ENCODE measurements around the gene FAM170A.

The FAM170A gene

DNA sequence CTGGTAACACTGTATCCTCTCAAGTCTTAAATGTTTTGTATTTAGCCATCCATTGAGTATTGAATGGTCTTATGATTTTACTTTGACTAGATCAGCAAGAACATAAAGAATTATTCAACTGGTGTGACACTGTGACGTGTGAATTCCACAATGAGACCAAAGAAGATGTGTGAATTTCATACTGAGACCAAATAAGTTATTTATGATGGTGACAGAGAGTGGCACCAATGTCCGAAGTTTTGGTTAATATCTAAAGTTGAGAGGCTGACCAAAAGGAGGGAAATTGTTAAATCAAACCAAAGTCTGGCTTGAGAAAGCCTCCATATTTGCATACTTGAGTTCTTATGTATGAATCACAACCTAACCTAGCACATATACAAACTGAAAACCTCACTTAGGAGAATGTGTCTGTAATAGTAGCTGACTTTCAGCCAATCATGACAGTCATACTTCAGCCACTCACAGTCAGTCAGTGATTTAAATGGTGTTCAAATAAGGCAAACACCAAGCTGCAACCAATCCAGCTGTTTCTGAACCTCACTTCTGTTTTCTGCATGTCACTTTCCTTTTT lies 31.5 kb upstream of the FAM170A start:
- no peak for TF ChIP-seq FOXM1 (IDR thresholded peaks at IDR 0.05; ENCODE audit: borderline replicate concordance, low read depth)
- TF ChIP-seq RAD21 (IDR thresholded peaks at IDR 0.05; ENCODE audit: low read depth): no peak
- no peak for TF ChIP-seq EP300 (IDR thresholded peaks at IDR 0.05; ENCODE audit: borderline replicate concordance)
- TF ChIP-seq, protein P1, sequence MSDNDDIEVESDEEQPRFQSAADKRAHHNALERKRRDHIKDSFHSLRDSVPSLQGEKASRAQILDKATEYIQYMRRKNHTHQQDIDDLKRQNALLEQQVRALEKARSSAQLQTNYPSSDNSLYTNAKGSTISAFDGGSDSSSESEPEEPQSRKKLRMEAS (IDR thresholded peaks at IDR 0.05): no peak
- TF ChIP-seq, protein P2, sequence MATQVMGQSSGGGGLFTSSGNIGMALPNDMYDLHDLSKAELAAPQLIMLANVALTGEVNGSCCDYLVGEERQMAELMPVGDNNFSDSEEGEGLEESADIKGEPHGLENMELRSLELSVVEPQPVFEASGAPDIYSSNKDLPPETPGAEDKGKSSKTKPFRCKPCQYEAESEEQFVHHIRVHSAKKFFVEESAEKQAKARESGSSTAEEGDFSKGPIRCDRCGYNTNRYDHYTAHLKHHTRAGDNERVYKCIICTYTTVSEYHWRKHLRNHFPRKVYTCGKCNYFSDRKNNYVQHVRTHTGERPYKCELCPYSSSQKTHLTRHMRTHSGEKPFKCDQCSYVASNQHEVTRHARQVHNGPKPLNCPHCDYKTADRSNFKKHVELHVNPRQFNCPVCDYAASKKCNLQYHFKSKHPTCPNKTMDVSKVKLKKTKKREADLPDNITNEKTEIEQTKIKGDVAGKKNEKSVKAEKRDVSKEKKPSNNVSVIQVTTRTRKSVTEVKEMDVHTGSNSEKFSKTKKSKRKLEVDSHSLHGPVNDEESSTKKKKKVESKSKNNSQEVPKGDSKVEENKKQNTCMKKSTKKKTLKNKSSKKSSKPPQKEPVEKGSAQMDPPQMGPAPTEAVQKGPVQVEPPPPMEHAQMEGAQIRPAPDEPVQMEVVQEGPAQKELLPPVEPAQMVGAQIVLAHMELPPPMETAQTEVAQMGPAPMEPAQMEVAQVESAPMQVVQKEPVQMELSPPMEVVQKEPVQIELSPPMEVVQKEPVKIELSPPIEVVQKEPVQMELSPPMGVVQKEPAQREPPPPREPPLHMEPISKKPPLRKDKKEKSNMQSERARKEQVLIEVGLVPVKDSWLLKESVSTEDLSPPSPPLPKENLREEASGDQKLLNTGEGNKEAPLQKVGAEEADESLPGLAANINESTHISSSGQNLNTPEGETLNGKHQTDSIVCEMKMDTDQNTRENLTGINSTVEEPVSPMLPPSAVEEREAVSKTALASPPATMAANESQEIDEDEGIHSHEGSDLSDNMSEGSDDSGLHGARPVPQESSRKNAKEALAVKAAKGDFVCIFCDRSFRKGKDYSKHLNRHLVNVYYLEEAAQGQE (IDR thresholded peaks at IDR 0.05; ENCODE audit: low read depth): no peak
- no peak for TF ChIP-seq NFIC (IDR thresholded peaks at IDR 0.05)
- no peak for TF ChIP-seq CREB1 (IDR thresholded peaks at IDR 0.05; ENCODE audit: low read depth)
- no peak for TF ChIP-seq EGR1 (IDR thresholded peaks at IDR 0.05)
- TF ChIP-seq TCF12 (IDR thresholded peaks at IDR 0.05; ENCODE audit: low read depth): no peak
- no peak for TF ChIP-seq TAF1 (IDR thresholded peaks at IDR 0.05; ENCODE audit: low read depth)
- TF ChIP-seq TEAD4 (IDR thresholded peaks at IDR 0.05): no peak
- no peak for TF ChIP-seq YY1 (IDR thresholded peaks at IDR 0.05; ENCODE audit: low read depth)
- TF ChIP-seq, protein P3, sequence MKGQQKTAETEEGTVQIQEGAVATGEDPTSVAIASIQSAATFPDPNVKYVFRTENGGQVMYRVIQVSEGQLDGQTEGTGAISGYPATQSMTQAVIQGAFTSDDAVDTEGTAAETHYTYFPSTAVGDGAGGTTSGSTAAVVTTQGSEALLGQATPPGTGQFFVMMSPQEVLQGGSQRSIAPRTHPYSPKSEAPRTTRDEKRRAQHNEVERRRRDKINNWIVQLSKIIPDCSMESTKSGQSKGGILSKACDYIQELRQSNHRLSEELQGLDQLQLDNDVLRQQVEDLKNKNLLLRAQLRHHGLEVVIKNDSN (IDR thresholded peaks at IDR 0.05): no peak
- no peak for TF ChIP-seq ZBTB7A (IDR thresholded peaks at IDR 0.05; ENCODE audit: low read depth)
- no peak for TF ChIP-seq CEBPB (IDR thresholded peaks at IDR 0.05)

DNA sequence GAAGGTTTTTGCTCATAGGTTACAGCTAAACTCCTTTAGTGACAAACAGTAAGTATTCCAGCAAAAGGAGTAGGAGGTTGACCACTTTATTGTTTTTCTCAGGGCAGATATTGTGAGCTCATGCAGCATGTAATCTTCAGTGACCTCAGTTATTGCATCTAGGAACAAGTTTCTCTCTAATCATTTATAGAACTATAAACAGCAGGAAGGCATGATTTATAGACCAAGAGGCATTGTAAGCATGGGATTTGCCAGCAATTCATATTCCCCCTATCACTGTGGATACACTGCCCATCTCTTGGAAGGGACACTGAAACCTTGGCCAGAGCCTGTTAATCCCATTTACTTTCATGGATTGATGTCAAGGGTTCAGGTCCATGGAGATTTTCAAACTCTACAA lies 15.4 kb upstream of the FAM170A start:
- TF ChIP-seq EGR1 (IDR thresholded peaks at IDR 0.05): no peak

DNA sequence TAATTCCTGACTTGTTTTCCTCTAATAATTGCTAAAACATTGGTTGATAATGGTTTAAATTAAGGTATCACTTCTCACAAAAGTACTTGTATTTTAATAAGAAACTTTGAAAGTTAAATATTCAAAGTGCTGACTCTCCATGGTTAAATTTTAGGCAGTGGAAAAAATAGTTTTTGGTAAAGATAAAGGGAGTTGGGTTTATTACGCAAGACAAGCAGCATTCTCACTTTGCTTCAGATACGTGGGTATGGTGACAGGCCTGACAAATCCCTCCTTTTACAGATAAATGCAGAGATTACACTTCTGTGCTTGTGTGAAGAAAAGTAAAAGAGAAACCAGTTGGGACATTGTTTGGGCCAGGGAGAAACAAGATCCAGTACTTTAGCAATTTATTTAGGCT lies 14.5 kb upstream of the FAM170A start:
- TF ChIP-seq, protein P2 (IDR thresholded peaks at IDR 0.05; ENCODE audit: low read depth): no peak
- no peak for TF ChIP-seq RAD21 (IDR thresholded peaks at IDR 0.05; ENCODE audit: low read depth)
- TF ChIP-seq FOXM1 (IDR thresholded peaks at IDR 0.05; ENCODE audit: borderline replicate concordance, low read depth): no peak
- no peak for TF ChIP-seq CREB1 (IDR thresholded peaks at IDR 0.05; ENCODE audit: low read depth)
- TF ChIP-seq TCF12 (IDR thresholded peaks at IDR 0.05; ENCODE audit: low read depth): no peak
- TF ChIP-seq, protein P1 (IDR thresholded peaks at IDR 0.05): no peak
- no peak for TF ChIP-seq EP300 (IDR thresholded peaks at IDR 0.05; ENCODE audit: borderline replicate concordance)
- no peak for TF ChIP-seq CEBPB (IDR thresholded peaks at IDR 0.05)
- no peak for TF ChIP-seq NFIC (IDR thresholded peaks at IDR 0.05)
- TF ChIP-seq, protein P3 (IDR thresholded peaks at IDR 0.05): no peak
- no peak for TF ChIP-seq TAF1 (IDR thresholded peaks at IDR 0.05; ENCODE audit: low read depth)
- no peak for TF ChIP-seq TEAD4 (IDR thresholded peaks at IDR 0.05)
- no peak for TF ChIP-seq YY1 (IDR thresholded peaks at IDR 0.05; ENCODE audit: low read depth)
- no peak for TF ChIP-seq ZBTB7A (IDR thresholded peaks at IDR 0.05; ENCODE audit: low read depth)

DNA sequence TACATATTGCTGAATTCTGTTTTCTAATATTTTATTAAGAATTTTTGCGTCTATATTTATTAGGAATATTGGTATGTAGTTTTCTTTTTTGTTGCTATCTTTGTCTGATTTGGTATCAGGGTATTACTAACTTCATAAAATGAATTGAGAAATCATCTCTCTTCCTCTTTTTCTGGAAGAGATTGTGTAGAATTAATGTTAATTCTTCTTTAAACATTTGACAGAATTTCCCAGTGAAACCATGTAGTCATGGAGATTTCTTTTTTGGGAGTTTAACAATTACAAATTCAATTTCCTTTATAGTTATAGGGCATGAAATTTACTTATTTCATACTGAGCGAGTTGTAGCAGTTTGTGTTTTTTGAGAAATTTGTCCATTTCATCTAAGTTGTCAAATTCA lies 3.3 kb upstream of the FAM170A start:
- TF ChIP-seq TCF12 (IDR thresholded peaks at IDR 0.05; ENCODE audit: low read depth) (no peak), NFIC (IDR thresholded peaks at IDR 0.05) (no peak), CEBPB (IDR thresholded peaks at IDR 0.05) (no peak), TAF1 (IDR thresholded peaks at IDR 0.05; ENCODE audit: low read depth) (no peak), TEAD4 (IDR thresholded peaks at IDR 0.05) (no peak), RAD21 (IDR thresholded peaks at IDR 0.05; ENCODE audit: low read depth) (no peak), YY1 (IDR thresholded peaks at IDR 0.05; ENCODE audit: low read depth) (no peak), ZBTB7A (IDR thresholded peaks at IDR 0.05; ENCODE audit: low read depth) (no peak), EP300 (IDR thresholded peaks at IDR 0.05; ENCODE audit: borderline replicate concordance) (no peak), CREB1 (IDR thresholded peaks at IDR 0.05; ENCODE audit: low read depth) (no peak), EGR1 (IDR thresholded peaks at IDR 0.05) (no peak), FOXM1 (IDR thresholded peaks at IDR 0.05; ENCODE audit: borderline replicate concordance, low read depth) (no peak)
- TF ChIP-seq, protein P2 (IDR thresholded peaks at IDR 0.05; ENCODE audit: low read depth): no peak
- TF ChIP-seq, protein P1 (IDR thresholded peaks at IDR 0.05): no peak
- TF ChIP-seq, protein P3 (IDR thresholded peaks at IDR 0.05): no peak
